Epithelial cell of prostate (primary cell): Measurements from ENCODE around the gene SLC66A2.
A peak's percentile ranks its signal among the peaks of the same experiment; 100 is the strongest.

Source experiments
- DNase-seq: peaks from one replicate; pipeline ENCODE4 v3.0.0-alpha.2; 2011; ENCODE audit warnings: low read depth, low spot score
- H3K27ac ChIP-seq: fragments of 450-650 bp; 2 replicates; pipeline ENCODE4 v1.5.1; 2017; ENCODE audit warnings: mild to moderate bottlenecking

Gene SLC66A2

GRCh38 chr18:79952996-79953559, 1.6 kb upstream of the SLC66A2 start:
- H3K27ac ChIP-seq = no peak overlapping the region
- DNase-seq = no peak

GRCh38 chr18:79952456-79952995, 1.1 kb upstream of the SLC66A2 start:
- no peak overlapping the region for H3K27ac ChIP-seq
- no peak for DNase-seq

DNA sequence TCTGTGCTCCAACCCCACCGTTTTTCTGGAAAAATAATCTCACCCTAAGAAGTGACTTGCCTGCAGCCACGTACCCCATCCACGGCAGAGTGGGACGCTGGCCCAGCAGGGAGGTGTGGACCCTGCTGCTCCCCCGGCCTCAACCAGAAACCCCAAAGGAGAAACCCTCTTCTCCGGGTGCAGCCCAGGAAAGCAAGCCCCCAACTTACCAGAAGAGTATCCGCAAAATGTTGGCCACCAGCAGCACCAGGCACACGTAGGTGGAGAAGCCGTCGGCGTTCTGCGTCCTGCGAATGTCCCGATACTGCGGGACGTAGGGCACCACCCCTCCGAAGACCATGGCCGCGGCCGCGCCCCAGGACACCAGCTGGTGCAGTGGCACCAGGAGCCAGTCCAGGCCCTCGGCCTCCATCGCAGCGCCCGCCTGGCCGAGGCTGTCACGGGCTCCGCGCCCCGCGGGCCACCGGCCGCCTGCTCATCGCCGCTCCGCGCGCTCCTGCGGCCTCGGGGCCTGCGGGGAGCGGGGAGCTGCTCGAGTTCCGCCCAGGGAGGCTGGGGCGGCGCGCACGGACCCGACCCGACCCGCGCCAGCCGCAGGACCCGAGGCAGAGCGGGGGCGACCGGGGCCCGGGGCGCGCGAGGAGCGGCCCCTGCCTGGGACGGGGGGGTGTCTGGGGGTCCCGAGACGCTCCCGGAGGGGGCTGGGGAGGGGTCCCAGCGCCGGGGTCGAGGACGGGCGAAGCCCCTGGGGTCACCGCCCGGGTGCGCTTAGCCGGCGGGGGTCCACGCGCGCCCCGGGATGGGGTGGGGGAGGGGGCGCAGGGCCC, 725 bp downstream of the SLC66A2 start:
- DNase-seq = no peak
- H3K27ac ChIP-seq = peak overlapping the region; percentile 31

GRCh38 chr18:79949697-79950487, 1.6 kb downstream of the SLC66A2 start:
- DNase-seq = no peak
- H3K27ac ChIP-seq = no peak overlapping the region

DNA sequence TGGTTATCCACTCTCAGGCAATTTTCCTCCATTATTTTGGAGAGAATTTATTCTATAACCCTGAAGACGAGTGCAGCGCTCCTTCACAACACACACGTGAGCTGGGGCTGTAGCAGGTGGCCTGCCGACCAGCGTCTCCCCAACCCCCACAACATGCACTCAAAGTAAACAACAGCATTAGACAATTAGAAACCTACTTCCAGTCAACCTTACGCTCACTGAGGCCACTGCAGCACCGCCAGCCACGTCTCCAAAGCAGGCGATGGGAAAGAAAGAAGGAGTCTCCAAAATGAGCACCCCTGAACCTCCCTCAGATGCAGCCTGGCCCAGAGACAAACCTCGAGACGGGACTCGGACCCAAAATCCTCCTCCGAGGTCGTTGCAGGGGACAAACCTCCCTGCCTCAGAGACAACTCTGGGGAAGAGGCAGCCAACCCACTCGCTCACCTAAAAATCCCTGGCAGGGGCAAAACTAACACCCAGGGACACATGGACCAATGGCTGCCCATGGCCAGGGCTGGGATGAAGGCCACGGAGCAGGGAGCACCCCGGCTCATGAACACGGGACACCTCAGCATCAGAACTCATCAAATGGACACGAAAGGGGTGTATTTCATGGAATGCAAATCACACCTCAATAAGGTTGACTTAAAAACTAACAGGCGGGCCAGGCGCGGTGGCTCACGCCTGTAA, 2.6 kb downstream of the SLC66A2 start:
- no peak for DNase-seq
- no peak overlapping the region for H3K27ac ChIP-seq

DNA sequence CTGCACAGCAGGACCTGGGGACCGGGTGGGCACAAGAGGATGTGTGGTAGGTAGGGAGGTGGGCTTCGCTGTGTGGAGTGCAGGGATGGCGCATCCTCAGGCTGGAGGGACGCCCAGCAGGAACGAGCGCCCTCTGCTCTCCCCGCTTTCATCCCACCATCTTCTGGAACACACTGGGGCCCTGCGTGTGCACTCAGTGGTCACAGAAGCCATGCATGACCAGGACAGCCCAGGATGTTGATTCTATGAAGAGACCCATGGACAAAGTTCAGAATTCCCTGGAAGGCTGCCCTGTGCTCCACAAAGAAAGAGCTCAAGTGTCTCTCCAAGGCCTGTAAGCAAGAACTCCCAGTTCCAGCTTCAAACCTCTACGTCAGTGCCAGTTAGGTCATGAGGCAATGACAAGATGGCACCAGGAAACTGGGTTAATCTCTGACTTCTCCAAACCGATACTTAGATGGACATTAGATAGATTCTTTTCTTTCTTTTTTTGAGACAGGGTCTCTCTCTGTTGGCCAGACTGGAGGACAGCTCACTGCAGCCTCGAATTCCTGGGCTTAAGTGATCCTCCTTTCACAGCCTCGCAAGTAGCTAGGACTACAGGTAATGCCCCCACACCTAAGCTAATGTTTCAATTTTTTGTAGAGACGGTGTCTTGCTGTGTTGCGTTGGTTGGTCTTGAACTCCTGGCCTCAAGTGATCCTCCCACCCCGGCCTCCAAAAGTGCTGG, 3.4 kb downstream of the SLC66A2 start:
- DNase-seq = no peak
- H3K27ac ChIP-seq = no peak overlapping the region

GRCh38 chr18:79947054-79947755, 4.2 kb downstream of the SLC66A2 start:
- H3K27ac ChIP-seq = peak overlapping the region; percentile 23
- peak; percentile 60 for DNase-seq

GRCh38 chr18:79945118-79946042, 6.1 kb downstream of the SLC66A2 start:
- DNase-seq = no peak
- H3K27ac ChIP-seq = no peak overlapping the region

DNA sequence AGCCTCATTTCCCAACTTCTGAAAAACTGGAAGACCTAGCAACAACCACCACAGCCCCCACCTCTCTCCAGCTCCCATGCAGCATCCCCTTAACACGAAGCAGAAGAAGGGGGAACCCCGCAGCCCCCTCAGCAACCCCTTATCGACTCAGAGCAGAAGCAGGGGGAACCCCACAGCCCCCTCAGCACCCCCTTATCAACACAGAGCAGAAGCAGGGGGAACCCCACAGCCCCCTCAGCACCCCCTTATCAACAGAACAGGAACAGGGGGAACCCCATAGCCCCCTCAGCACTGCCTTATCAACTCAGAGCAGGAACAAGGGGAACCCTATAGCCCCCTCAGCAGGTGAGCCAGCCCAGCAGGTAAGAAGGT, 6.7 kb downstream of the SLC66A2 start:
- no peak overlapping the region for H3K27ac ChIP-seq

DNA sequence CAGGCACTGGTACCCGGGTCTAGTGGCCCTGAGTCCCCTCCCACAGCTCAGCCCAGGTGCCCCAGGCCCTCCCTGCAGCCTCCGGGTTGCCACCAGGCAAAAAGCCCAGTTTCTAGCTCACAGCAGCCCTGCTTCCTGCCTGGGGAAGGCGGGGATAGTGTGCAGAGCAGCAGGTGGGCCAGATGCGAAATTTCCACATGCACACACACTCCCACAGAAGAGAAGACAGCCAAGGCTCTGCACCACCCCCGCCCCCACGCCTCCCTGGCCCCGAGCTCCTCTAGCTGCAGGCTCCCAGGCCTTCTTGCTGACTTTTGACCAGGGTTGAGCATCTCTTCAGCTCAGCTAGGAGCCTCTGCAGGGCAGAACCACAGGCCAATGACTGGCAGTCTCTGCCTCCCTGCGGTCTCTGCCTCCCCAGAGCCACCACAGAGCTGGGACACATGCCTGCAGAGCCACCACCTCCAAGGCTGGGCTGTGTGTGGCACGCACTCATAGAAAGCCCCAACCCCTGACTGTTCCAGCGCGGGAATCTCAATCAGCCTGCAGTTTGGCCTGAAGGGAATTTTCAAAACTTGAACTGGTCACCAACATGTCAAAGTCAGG, 7.2 kb downstream of the SLC66A2 start:
- no peak overlapping the region for H3K27ac ChIP-seq
- no peak for DNase-seq

More for the DNA sequence above, 6.7 kb downstream of the SLC66A2 start:
- no peak for DNase-seq

DNA sequence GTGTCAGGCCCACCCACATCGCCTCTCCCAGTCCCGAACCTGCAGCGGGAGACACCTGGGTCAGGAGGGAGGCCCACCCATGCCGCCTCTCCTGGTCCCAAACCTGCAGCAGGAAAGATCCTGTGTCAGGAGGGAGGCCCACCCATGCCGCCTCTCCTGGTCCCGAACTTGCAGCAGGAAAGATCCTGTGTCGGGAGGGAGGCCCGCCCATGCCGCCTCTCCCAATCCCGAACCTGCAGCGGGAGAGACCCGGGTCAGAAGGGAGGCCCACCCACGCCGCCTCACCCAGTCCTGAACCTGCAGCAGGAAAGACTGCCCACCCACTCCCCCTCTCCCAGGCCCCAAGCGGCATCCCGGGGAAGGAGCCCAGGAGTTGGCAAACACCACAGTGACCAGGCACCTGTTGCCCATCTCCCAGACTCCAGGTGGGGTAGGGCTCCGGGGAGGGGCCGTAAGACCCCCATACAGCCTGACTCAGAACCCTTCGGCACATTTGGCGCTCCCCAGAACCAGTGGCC, 7.8 kb downstream of the SLC66A2 start:
- H3K27ac ChIP-seq = no peak overlapping the region
- no peak for DNase-seq

DNA sequence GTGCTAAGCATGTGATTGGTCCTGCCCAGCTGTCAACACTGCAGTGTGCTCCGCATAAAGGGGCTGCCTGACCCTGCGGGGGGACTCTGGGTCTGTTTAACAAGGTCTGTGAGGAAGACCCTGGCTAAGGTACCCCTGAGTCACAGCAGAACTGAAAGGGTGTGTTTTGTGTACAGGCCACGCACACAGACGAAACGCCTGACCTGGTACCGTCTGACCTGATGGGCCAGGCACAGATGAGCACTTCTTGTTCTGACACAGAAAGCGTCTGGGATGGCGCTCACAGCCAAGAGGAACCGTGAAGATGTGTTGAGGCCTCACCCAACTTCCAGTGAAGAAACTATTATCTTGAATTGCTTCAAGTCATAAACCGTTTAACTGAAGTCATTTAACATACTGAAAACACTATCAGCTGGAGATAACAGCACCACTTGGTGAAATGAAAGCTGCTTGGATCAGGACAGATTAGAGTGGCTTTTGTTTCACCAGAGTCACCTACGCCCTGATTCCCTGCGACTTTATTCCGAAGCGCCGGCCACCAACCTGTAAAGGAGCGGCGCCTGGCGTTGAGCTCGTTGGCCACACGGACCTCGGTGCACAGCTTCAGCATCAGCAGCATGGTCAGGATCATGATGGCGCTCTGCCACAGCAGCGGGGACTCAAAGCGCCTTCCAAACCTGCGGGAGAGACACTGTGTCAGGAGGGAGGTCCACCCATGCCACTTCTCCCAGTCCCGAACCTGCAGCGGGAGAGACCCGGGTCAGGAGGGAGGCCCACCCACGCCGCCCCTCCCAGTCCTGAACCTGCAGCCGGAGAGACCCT, 8.5 kb downstream of the SLC66A2 start:
- no peak for DNase-seq
- H3K27ac ChIP-seq = no peak overlapping the region

DNA sequence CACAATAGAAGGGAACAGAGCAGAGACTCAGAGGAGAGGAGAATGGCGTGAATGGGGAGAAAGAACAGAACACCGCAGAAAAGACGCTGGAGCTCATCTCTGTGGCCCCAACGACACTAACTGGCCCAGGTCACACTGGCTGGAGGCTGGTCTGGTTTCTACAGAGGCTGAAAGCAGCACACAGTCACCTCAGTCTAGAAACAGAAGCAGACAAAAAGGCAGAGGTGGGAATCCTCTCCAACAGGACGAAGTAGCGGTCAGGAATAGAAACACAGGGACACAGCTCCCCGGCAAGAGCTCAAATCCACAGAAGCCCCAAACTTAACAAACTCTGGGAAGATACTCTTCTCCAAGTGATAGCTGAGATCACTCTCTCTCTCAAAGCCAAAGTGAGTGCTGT, 9.2 kb downstream of the SLC66A2 start:
- H3K27ac ChIP-seq = no peak overlapping the region
- no peak for DNase-seq

DNA sequence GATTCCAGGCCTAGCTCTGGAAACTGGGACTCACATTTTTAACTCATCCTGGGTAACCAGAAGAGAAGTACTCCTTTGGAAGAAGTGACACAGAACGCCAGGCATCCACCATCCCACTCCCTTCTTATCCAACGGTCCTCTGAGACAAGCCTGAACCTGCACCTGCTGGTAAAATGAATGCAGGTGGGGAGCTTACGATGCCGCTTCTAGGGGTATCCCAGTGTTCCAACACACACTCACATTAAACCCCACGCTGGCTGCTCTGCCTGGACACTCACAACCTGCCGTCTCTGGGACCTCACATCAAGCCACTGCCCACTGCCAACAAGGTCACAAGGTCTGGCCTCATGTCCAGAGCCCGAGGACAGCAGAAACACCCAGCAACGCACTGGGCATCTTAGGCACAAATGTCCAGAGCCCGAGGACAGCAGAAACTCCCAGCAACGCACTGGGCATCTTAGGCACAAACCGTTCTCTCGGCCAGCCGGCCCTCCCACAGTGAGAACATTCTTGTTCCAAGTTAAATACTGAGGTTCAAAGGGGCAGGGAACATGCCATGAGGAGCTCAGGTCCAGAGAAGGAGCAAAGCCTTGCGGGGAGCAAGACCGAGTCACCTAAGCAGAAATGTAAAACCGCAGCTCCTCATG, 9.9 kb downstream of the SLC66A2 start:
- no peak for DNase-seq
- no peak overlapping the region for H3K27ac ChIP-seq

- no peak overlapping the region for H3K27ac ChIP-seq
- no peak for DNase-seq
Measured at GRCh38 chr18:79940814-79941472, 10.5 kb downstream of the SLC66A2 start.
